ENCODE data around the gene CXXC5.

CXXC5 gene

DNA sequence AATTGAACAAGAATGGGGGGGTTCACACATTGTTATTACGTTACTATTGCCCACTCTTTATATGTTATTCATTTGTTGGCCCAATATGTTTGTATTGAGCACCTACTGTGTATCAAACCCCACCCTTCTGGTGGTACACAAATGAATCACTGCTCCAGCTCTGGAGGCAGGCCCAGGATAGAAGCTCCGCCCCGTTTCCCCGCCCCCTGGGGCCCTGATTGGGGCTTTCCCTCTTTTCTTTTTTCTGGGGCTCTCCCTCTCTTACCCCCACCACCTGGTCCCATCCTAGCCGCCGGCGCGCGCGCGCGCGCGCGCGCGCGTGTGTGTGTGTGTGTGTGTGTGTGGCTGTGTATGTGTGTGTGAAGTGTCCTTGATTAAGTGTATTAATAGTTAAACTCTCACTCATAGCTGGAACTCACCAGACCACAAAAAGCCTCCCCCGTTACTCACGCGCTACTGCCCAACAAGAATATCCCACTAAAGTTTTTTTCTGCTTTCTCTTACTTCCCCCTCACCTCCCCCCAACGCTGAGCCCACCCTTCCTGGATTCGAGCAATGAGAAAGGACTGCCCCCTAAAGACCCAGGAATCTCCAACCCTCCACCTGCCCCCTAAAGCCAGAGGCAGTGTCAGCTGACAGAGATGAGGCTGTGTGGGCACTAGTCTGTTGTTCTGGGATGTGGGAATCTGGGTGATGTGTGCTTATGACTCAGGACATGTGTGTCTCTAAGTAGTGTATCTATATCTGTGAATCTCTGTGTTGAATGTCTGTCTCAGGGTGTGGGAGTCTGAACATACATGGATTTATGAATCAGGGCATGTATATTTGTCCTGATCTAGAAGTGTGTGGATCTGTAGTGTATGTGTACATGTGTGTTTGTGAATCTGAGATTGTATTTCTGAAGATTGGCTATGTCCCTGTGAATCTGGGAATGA lies 4.0 kb downstream of the CXXC5 start:
- peak; percentile 56 for DNase-seq

GRCh38 chr5:139652788-139653241 lies 4.7 kb downstream of the CXXC5 start:
- DNase-seq, result no peak

GRCh38 chr5:139653616-139654015 lies 5.5 kb downstream of the CXXC5 start:
- no peak for DNase-seq

- DNase-seq, result no peak
These were observed 6.3 kb downstream of the CXXC5 start for GRCh38 chr5:139654464-139654863.

DNA sequence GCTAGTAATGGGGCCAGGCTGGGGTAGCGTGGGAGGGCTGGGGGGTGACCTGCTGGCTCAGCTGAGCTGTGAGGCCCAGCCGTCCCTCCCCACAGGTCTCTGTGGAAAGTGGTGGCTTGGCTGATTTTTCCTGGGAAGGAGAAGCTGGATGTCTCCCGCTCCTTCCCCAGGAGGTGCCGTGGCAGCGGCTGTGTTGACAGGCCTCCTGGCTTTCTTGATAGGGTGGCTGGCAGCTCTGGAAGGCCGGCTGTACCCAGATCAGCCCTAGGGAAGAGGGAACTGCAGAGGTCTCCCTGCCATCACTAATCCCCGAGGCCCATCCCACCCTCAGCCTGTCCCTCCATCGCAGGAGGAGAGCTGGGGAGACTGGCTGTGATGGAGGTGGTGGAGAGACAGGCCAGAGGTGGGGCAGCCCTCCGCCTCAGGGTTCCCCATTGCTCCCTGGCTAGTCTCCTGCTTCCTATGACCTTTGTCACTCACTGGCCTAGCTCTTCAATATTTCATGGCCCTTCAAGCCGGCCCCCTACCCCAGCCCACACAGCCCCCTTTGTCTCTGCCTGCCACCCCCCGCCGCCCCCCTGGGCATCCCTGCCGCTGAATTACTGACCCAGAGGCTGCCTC lies 6.8 kb downstream of the CXXC5 start:
- DNase-seq, result no peak

DNA sequence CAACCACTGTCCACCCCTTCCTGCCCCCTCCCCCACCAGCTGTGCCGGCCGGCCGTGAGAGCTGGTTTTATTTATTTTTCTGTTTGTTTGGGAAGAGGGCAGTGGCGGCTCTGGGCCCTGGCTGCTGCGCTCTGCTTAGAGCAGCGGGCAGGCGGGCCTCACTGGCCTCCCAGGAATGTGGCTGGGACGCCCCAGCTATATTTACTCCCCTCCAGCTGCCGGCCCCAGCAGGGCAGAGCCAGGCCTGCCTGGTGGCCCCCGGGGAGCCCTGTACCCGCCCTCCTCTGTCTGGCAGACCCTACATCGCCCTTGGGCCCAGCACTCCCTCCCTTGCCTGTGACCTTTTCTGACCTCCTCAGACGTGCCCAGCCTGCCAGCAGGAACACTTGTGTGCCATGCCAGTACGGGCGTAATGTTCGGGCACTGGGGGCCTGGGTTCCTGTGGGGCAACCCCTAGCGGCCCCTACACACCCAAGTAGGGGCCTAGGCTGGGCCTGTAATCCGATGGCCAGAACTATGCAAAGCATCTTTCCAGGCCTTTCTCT lies 7.7 kb downstream of the CXXC5 start:
- no peak for DNase-seq

DNA sequence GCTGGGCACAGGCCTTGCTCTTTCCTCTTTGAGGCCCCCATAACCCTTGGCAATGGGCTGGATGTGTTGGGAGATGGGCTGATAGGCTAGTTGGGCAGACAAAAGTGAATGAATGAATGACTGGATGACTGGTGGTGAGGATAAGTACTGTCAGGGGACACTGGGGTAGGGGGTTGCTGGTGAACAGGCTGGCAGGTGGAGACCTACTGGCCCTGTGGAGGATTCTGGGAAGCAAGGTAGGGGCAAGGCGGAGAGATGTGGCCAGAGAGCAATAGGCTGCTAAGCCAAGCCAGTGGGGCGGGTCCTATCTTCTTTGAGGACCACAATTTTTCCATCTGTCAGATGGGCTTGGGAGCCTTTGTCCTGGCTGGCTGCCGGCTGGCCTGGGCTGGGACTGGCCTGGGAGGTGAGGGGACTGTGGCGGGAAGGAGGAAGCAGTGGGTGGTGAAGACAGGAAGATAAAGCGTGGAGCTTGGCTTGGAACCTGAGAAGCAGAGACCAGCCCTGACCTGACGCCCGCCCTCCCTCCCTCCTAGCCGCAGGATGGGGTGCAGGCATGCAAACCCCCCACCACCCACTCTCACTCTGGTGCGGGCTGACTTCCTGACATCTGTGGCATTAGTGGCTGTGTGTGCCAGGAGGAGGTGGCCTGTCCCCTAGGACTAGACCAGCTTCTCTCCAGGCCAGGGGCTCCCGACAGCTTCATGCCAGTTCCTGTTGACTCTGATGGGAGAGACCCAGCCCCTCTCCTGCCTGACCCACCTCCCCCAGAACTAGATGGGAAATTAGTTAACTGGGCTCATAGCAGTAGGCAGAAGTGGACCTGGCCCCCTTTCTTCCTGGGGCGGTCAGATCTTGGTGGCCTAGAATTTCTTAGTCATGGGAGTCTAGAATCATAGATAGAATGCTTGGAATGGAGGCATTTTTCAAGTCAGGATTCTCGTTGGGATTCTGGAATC lies 9.5 kb downstream of the CXXC5 start:
- no peak for DNase-seq

GRCh38 chr5:139658501-139658927 lies 10.4 kb downstream of the CXXC5 start:
- no peak for DNase-seq

DNA sequence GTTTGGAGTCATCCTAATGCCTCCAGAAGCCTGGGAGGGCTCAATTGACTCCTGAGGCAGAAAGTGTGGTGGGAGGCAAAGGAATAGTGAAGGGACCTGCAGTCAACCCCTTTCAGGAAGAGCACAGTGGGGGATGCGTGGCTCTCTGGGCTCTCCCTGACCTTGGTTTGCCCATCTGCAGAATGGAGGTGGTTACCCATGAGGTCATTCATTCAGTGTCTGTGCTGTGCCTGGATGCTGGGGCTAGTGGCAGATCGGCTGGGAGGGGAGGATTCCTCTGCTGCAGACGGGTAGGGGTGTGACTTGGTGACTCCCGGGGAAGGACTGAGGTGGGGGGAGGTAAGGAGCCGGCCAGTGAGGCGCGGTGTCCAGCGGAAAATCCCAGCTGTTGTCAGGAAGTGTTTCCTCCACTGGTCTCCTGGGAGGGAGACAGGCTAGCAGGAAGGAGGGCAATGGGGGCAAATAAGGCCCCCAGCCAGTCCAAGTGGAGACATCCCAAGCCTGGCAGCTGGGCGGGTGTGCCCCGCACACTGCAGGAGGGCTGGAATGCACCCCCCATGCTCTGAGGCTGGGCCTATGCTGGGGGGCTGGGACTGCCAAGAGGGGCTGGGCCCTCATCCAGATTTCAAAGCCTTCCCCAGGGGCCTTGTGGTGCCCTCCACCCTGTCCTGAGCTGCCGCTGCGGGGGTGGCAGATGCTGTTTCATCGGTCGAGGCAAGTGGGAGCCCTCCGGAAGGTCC lies 10.9 kb downstream of the CXXC5 start:
- no peak for DNase-seq

DNA sequence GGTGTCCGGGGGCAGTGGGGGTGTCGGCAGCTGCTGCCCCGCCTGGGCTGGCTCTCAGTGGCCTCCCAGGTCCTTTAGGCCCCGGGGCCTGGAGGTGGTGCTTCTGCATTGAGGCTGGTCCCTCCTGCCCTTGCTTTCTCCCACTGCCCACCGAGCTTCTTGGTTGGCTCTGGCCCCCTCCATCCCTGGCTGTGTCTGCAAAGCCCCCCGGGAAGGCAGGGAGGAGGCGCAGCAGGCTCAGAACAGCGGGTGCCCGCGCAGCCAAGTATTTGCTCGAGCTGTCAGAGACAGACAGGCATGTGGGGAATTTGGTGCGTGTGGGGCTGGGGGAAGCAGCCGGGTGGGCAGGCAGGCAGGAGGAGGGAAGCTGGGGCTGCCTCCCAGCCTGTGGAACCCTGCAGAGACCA lies 11.5 kb downstream of the CXXC5 start:
- no peak for DNase-seq

DNA sequence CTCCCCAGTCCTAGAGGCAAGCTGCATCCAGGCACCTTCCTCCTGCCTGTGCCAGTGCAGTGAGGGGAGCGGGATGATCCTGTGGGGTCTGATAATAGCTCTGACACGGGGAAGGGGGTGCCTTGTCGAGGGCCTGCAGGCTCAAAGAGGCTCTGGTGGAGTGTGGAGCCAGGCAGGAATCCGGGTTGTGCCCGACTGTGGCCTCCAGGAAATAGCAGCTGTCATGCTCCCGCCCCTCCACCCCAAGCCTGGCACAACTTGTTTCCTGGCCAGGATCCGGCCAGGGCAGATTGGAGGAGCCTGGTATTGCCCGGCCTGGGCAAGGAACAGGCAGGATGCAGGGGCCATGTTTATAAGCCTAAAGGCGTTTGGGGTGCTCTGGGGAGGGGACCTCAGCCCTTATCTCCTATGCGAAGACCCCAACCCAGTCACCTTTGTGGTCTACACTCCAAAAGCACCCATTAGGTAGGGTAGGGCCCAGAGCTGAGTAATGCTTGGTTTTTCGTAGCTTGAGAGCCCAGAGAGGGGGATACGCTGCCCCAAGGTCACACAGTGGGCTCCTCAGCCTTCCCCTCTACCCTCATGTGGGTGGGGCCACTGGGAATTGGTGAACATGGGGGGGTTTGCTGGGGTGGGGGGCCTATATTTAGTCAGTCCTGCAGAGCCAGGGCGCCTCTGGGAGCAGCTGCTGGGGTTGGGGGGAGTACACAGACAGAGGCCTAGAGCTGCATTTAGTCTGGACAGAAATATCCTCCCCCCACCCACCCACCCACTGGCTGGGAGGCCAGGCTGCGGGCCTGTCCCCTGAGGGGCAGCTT lies 12.2 kb downstream of the CXXC5 start:
- DNase-seq, result no peak

DNA sequence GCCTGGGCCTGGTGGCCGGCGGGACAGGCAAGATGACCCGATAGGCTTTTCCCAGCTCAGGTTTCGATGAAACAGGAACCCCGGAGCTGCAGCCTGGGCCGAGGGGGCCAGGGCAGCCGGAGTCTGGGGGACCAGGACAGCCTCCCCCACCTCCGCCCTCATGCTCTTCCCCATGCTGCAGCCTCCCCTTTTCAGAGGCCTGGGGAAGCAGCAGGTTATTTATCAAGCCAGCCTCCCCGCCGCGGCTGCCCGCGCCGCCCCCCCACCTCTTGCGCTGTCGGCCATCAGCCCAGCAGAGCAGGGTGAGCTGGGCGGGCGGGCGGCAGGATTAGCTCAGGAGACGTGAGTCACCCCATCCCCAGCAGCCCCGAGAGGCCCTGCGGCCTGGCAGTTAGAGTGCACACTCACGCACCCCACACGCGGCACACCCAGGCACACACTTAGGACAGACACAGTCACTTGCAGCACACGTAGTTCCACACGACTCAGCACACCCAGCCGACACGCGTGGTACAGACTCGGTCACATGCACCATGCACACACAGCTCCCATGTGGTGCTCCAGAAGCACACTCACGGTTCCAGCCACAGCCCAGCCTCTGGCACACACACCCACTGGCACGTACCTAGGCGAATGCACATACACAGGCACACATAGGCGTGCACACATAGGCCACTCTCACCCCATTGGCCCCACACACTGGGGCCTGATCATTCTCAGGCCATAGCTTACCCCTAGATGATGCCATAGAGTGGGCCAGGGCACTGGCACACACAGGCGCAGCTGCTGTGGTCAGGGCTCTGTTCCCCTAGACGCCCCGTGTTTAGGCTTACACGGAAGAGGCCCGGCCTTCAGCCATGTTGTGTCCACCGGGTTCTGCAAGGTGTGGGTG lies 13.0 kb downstream of the CXXC5 start:
- no peak for DNase-seq

- DNase-seq, result no peak
These were observed 14.5 kb downstream of the CXXC5 start for GRCh38 chr5:139662617-139663016.

- DNase-seq, result no peak
These were observed 15.3 kb downstream of the CXXC5 start for GRCh38 chr5:139663207-139664085.

- no peak for DNase-seq
These were observed 16.0 kb downstream of the CXXC5 start for GRCh38 chr5:139664086-139664693.

DNA sequence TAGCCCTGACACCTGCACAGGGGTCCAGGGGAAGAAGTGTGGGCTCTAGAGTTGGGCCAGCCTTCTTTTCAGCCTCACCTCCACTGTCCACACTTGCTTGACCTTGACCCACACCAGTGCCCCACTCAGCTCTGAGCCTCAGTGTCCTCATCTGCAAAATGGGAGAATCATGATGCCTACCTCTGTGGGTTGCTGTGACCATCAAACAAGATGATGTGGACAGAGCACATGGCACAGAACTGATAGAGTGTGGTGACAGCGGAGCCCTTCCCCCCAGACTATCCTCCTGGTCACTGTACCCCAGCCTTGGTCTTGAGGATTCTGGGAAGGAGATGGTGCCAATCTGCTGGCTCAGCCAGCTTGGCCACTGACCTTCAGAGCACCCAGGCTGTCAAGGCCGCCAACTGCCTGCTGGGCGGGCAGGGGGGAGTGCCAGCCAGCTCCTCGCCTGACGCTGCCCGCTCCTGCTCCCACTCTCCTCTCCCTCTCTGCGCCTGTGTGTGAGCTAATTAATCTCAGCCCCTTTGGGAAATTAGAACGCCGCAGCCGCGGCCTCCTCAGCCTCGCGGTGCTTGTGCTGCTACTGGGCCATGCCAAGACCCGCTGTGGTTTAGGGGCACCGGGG lies 16.7 kb downstream of the CXXC5 start:
- DNase-seq, result no peak

DNA sequence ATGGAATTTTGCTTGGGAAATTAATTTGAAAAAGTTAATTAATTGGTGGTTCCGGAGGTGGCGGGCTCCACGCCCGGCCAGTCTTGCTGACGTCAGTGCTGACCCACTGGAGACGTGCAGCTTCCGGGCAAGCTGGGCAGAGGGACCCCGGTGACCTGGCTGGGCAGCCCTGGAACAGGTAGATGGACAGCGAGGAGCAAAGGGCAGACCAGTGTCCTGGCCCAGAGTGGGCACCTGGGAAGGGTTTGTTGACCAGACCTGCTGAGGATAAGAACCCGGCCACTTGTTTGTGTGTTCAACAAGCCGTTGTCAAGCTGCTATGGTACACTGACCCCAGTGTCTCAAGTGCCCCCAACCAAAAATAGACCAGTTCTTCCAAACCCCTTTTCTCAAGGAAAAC lies 17.5 kb downstream of the CXXC5 start:
- DNase-seq, result no peak

DNA sequence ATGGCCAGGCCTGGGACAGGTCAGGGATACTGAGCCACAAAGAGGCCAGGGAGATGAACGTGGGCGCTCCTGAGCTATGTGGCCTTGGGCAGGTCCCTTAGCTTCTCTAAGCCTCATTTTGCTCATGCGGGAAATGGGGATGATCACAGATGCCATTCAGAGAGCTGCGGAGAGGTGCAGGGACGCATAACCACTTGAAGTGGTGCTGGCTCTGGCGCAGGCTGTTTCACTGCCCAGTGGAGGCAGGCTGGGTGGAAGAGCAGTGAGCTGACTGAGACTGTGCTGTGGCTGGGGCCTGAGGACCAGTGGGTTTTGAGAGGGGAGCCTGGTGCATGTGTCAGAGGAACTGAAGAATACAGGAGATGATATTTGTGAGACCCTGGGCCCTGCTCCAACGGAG lies 18.4 kb downstream of the CXXC5 start:
- DNase-seq, result no peak

Measured in activated T-cell treated with anti-CD3 and anti-CD28 coated beads for 4 hours (primary cell).